ENCODE measurements around the gene FDX2.

DNA sequence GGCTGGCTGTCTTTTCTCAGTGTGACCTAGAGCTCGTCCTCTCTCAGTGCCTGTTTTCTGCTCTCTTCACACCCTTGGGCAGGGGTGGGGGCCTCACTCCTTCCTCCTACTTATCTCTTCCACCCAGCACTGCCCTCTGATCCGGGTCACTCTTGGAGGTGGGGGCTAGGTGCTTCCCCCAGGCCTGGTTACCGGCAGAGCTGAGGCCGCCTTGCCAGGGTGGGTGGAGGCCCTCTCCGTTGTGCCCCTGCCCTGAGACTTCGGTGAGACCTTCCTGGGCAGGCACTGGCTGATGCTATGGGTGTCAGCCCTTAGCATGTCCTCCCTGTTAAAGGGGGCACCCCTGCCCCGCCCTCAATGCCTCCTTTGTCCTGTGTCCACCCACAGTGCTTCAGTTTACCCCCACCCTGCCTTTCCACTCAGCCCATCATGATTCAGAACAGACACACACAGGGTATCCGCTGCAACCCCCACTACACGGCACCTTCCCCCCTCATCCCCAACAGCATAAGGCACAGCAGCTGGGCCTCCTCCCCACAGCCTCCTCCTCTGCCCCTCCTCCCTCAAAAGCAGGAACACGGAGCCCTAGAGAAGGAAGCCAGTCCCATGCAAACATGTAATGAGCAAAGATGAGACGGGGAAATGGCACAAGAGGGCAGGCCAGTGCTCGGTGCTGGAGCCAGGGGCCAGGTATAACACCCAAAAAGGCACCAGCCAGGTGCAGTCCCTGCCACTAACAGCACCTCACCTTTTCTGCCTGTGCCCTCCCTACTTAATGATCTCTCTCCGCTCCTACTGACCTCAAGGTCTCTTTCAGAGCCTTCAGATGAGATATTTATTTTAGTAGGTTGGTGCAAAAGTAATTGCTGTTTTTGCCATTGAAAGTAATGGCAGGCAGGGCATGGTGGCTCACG is 16.0 kb downstream of the FDX2 start:
- TF ChIP-seq, protein P1, sequence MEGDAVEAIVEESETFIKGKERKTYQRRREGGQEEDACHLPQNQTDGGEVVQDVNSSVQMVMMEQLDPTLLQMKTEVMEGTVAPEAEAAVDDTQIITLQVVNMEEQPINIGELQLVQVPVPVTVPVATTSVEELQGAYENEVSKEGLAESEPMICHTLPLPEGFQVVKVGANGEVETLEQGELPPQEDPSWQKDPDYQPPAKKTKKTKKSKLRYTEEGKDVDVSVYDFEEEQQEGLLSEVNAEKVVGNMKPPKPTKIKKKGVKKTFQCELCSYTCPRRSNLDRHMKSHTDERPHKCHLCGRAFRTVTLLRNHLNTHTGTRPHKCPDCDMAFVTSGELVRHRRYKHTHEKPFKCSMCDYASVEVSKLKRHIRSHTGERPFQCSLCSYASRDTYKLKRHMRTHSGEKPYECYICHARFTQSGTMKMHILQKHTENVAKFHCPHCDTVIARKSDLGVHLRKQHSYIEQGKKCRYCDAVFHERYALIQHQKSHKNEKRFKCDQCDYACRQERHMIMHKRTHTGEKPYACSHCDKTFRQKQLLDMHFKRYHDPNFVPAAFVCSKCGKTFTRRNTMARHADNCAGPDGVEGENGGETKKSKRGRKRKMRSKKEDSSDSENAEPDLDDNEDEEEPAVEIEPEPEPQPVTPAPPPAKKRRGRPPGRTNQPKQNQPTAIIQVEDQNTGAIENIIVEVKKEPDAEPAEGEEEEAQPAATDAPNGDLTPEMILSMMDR (IDR thresholded peaks at IDR 0.05), result no peak
- TF ChIP-seq EZH2 (IDR thresholded peaks at IDR 0.05; ENCODE audit: borderline replicate concordance, insufficient read depth, low read depth, low read length, poor library complexity, severe bottlenecking), result no peak

Data from B cell (primary cell).